ENCODE results near the gene ZFP1.

ZFP1 gene

GRCh38 chr16:75108792-75109731, 39.3 kb upstream of the ZFP1 start:
- in situ Hi-C loops (cut with HindIII; ENCODE audit: low sequenced_read_pairs), result loop anchor here (5.0 kb wide), 2 partner anchors 72 to 102 kb away; no protein-coding TSS in a partner anchor
- TF ChIP-seq, protein P1, sequence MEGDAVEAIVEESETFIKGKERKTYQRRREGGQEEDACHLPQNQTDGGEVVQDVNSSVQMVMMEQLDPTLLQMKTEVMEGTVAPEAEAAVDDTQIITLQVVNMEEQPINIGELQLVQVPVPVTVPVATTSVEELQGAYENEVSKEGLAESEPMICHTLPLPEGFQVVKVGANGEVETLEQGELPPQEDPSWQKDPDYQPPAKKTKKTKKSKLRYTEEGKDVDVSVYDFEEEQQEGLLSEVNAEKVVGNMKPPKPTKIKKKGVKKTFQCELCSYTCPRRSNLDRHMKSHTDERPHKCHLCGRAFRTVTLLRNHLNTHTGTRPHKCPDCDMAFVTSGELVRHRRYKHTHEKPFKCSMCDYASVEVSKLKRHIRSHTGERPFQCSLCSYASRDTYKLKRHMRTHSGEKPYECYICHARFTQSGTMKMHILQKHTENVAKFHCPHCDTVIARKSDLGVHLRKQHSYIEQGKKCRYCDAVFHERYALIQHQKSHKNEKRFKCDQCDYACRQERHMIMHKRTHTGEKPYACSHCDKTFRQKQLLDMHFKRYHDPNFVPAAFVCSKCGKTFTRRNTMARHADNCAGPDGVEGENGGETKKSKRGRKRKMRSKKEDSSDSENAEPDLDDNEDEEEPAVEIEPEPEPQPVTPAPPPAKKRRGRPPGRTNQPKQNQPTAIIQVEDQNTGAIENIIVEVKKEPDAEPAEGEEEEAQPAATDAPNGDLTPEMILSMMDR (IDR thresholded peaks at IDR 0.05; ENCODE audit: low read depth, low read length, missing control alignments), result no peak
- H3K4me3 ChIP-seq (ENCODE audit: low read depth, low read length), result no peak overlapping the region

GRCh38 chr16:75109732-75110243, 38.5 kb upstream of the ZFP1 start:
- TF ChIP-seq, protein P1 (IDR thresholded peaks at IDR 0.05; ENCODE audit: low read depth, low read length, missing control alignments), result no peak
- H3K4me3 ChIP-seq (ENCODE audit: low read depth, low read length), result no peak overlapping the region
- in situ Hi-C loops (cut with HindIII; ENCODE audit: low sequenced_read_pairs), result loop anchor here (5.0 kb wide), 2 partner anchors 72 to 102 kb away; no protein-coding TSS in a partner anchor
- DNase-seq (ENCODE audit: low read depth), result no peak

More at GRCh38 chr16:75108792-75109731, 39.3 kb upstream of the ZFP1 start:
- peak; percentile 83 for DNase-seq (ENCODE audit: low read depth)

DNA sequence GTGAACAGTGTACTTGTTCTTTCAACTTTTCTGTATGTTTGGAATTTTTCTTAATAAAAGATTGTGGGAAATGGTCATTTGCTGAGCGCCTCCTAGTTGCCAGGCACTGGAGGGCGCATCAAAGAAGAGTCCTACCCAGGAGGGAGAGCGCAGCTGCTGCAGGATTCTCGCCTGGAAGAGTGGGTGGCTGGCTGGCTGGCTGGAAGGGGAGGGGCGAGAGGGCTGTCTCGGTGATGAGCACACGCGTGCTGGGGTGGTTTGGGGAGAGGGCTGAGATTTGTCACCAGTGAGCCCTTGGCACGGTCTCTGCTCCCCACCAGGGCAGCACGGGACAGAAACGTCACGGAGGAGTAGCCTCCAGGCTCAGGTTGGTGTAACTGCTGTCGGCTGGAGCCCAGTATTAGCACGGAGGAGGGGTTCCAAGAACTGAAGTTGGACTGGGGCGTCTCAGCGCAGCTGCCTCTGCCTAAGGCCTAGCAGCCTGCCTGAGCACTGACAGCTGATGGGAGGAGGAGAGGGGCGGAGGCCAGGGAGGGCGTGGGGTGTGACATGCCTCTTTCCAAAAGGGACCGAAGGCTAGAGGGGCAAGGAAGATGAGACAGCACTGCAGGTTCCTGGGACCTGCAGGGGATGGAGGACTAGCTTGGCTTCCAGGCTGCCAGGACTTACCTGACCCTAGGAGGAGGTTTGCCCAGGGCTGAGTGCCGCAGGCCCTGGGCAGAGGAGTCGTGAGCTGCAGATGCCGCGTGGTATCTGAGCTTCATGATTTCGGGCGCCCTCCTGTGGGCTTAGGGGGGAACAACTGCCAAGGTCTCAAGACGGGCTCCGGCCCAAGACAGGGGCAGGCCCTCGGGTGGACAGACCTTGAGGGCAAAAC, 37.4 kb upstream of the ZFP1 start:
- H3K4me3 ChIP-seq (ENCODE audit: low read depth, low read length), result no peak overlapping the region
- in situ Hi-C loops (cut with HindIII; ENCODE audit: low sequenced_read_pairs), result no loop called here
- peak; percentile 80 for DNase-seq (ENCODE audit: low read depth)
- TF ChIP-seq, protein P1 (IDR thresholded peaks at IDR 0.05; ENCODE audit: low read depth, low read length, missing control alignments), result peak; percentile 91

GRCh38 chr16:75111514-75111940, 36.8 kb upstream of the ZFP1 start:
- in situ Hi-C loops (cut with HindIII; ENCODE audit: low sequenced_read_pairs), result no loop called here
- H3K4me3 ChIP-seq (ENCODE audit: low read depth, low read length), result no peak overlapping the region
- TF ChIP-seq, protein P1 (IDR thresholded peaks at IDR 0.05; ENCODE audit: low read depth, low read length, missing control alignments), result no peak
- DNase-seq (ENCODE audit: low read depth), result no peak

GRCh38 chr16:75111961-75112733, 36.2 kb upstream of the ZFP1 start:
- TF ChIP-seq, protein P1 (IDR thresholded peaks at IDR 0.05; ENCODE audit: low read depth, low read length, missing control alignments), result no peak
- in situ Hi-C loops (cut with HindIII; ENCODE audit: low sequenced_read_pairs), result no loop called here
- no peak for DNase-seq (ENCODE audit: low read depth)
- no peak overlapping the region for H3K4me3 ChIP-seq (ENCODE audit: low read depth, low read length)

All from astrocyte of the cerebellum (primary cell).